Upper lobe of left lung (tissue), 6 donors: ENCODE data around the gene HOXA4. TPM values are rescaled to one million over a fixed set of nuclear protein-coding genes. Genes with fewer than 3 reads are reported as not detected.

Source experiments
- ATAC-seq, 2 donors: fragments of 200-7000 bp; cut with Tn5 transposase; one replicate each; pipeline ENCODE4 v1.9.1; 2022; ENCODE audit warnings: mild to moderate bottlenecking in 2 of 2, moderate library complexity in 2 of 2; ENCODE audit not compliant: low FRiP score in 2 of 2
- DNase-seq, 2 donors: peaks; one replicate each; pipeline ENCODE4 v3.0.0-alpha.2; 2019 to 2020
- H3K27ac ChIP-seq, 4 donors: fragments of 200-600 bp; sonication (generic); one replicate each; pipeline ENCODE4 v1.5.1; 2016 to 2019
- H3K27me3 ChIP-seq, 4 donors: fragments of 200-600 bp; sonication (generic); one replicate each; pipeline ENCODE4 v1.5.1; 2017 to 2019
- H3K36me3 ChIP-seq, 4 donors: fragments of 200-600 bp; sonication (generic); one replicate each; pipeline ENCODE4 v1.5.1; 2016 to 2019
- H3K4me1 ChIP-seq, 4 donors: fragments of 200-600 bp; sonication (generic); one replicate each; pipeline ENCODE4 v1.5.1; 2018 to 2019
- H3K4me3 ChIP-seq, 4 donors: fragments of 200-600 bp; sonication (generic); one replicate each; pipeline ENCODE4 v1.5.1; 2017 to 2019; ENCODE audit warnings: mild to moderate bottlenecking in 2 of 4, moderate library complexity in 1 of 4
- H3K9me3 ChIP-seq, 4 donors: fragments of 200-600 bp; sonication (generic); one replicate each; pipeline ENCODE4 v1.5.1; 2018 to 2019
- EP300 ChIP-seq, 4 donors: sonication (generic); formaldehyde crosslinking; IDR thresholded peaks; one replicate each; pipeline ENCODE4 v1.5.1; 2017; ENCODE audit warnings: antibody characterized with exemption in 4 of 4, control low read depth in 2 of 4
- POLR2A ChIP-seq, 4 donors: fragments of 450-650 bp; IDR thresholded peaks; one replicate each; pipeline ENCODE4 v1.5.1; 2016 to 2017; ENCODE audit warnings: antibody characterized with exemption in 4 of 4, mild to moderate bottlenecking in 2 of 4
- POLR2AphosphoS5 ChIP-seq, 2 donors: sonication (generic); formaldehyde crosslinking; IDR thresholded peaks; one replicate each; pipeline ENCODE4 v1.5.1; 2017; ENCODE audit warnings: antibody characterized with exemption in 2 of 2
- WGBS, 2 donors: methylation state at CpG; one replicate each; pipeline ENCODE4 v1.1.5; 2017 to 2018; 5-methylcytosine and 5-hydroxymethylcytosine counted together
- total RNA-seq, 6 donors: library from RNA; depleted of rRNA in 4 of 6; stranded (reverse); fragments of >200 nt in 4 of 6; gene quantifications; one replicate each; pipeline versions ENCODE4 v1.1.0 to v1.2.1, GENCODE V29; 2016 to 2021
- TF ChIP-seq, protein P1 (sequence below), 6 experiments: fragments of 450-650 bp in 4 of 6; fragments of 200-600 bp in 2 of 6; sonication (generic) in 2 of 6; IDR thresholded peaks; one replicate each; pipeline ENCODE4 v1.5.1; 2016 to 2019; ENCODE audit warnings: antibody characterized with exemption in 6 of 6
- donor health status: DM: no; HTN: no; CAD: no; lungs with moderate emphysema.
- donor health status: DM: no; HTN: yes; CAD: no; lungs with severe emphysema.

The HOXA4 gene
- total RNA-seq, 6 donors from 2014 or later, result 1.5 to 10.5 (median 6.2) TPM

DNA sequence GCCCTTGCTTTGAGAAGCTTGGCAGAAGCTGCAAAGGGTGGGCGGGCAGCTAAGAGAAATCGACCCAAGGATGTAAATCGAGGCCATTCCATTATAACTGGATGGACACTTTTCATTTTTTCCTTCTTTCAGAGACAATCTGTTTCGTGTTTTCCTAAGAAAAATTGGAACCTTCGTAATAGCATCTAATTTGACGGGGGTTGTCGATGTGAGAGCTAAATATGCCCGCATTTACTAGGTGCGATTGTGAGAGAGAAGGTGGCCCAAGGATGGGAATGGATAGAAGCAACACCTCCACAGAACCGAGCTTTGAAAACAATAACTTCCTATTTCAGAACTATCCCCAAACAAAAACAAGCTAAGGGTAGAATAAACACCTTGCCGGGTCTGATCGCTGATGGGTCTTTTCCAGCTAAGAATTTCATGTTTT, 848 bp upstream of the HOXA4 start:
- WGBS, 2 donors, result 33 to 47% methylated on average over 12 of the region's 12 CpGs
- Histone ChIP-seq H3K36me3 (no peaks in the 10 kb centered on the region), H3K27ac (peak overlapping the region; percentile 87 to 97 (median 89)), H3K4me3 (peak overlapping the region in 3 of 4 donors; percentile 68 to 72 (median 71)), H3K27me3 (peaks cover 0 to 13% (median 0%) of the 10 kb centered on the region in 4 donors), H3K9me3 (no peaks in the 10 kb centered on the region), H3K4me1 (peaks cover 27 to 54% (median 34%) of the 10 kb centered on the region in 4 donors)
- DNase-seq (no peak), ATAC-seq (no peak)
- TF ChIP-seq EP300 (IDR thresholded peaks at IDR 0.05), result no peak
- no peak for TF ChIP-seq POLR2A (IDR thresholded peaks at IDR 0.05)
- TF ChIP-seq POLR2AphosphoS5 (IDR thresholded peaks at IDR 0.05), result no peak
- TF ChIP-seq, protein P1, sequence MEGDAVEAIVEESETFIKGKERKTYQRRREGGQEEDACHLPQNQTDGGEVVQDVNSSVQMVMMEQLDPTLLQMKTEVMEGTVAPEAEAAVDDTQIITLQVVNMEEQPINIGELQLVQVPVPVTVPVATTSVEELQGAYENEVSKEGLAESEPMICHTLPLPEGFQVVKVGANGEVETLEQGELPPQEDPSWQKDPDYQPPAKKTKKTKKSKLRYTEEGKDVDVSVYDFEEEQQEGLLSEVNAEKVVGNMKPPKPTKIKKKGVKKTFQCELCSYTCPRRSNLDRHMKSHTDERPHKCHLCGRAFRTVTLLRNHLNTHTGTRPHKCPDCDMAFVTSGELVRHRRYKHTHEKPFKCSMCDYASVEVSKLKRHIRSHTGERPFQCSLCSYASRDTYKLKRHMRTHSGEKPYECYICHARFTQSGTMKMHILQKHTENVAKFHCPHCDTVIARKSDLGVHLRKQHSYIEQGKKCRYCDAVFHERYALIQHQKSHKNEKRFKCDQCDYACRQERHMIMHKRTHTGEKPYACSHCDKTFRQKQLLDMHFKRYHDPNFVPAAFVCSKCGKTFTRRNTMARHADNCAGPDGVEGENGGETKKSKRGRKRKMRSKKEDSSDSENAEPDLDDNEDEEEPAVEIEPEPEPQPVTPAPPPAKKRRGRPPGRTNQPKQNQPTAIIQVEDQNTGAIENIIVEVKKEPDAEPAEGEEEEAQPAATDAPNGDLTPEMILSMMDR (IDR thresholded peaks at IDR 0.05), result no peak

DNA sequence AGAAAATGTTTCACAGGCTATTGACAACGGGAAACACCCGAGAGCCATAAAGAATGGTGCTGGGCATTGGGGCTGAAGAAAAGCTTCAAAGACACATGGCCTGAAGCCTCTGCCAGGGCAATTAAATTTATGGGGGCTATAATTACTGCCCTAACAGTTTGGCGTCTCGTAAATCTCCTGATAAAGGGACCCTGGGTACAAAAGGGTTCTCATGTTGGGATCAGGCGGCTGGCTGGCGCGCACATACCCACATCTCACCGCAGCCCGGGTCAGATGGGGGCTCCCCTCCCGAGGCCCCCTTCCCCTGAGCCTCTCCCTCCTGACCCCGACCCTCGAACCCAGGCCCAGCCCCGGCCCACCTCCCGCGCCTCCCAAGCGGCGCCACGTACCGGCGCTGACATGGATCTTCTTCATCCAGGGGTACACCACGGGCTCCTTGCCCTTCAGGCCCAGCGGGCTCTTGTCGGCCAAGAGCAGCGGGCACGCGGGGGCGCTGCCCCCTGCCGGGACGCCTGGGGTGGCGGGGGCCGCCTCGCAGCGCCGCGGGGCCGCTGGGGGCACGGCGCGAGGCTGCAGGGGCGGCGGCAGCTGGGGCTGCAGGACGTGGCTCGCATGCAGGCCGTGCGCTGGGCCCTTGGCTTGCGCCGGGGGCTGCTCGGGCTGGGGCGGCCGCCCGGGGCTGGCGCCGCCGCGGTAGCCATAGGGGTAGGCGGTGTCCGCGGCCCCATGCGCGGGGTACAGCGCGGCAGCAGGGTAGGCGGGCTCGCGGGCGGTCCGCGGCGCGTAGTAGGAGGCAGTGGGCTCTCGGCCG, 623 bp downstream of the HOXA4 start:
- TF ChIP-seq POLR2AphosphoS5 (IDR thresholded peaks at IDR 0.05), result no peak
- TF ChIP-seq, protein P1 (IDR thresholded peaks at IDR 0.05), result peak in 5 of 6 experiments; percentile 26 to 59 (median 46)
- Histone ChIP-seq H3K36me3 (no peaks in the 10 kb centered on the region), H3K27ac (peak overlapping the region; percentile 85 to 97 (median 90)), H3K4me1 (peaks cover 20 to 50% (median 29%) of the 10 kb centered on the region in 4 donors), H3K4me3 (peak overlapping the region; percentile 50 to 72 (median 70)), H3K9me3 (no peaks in the 10 kb centered on the region), H3K27me3 (peaks cover 0 to 13% (median 0%) of the 10 kb centered on the region in 4 donors)
- WGBS, 2 donors, result 33 to 43% methylated on average over 20 to 62 of the region's 72 CpGs
- peak in 1 of 2 donors; percentile 54 for ATAC-seq
- DNase-seq, result no peak

DNA sequence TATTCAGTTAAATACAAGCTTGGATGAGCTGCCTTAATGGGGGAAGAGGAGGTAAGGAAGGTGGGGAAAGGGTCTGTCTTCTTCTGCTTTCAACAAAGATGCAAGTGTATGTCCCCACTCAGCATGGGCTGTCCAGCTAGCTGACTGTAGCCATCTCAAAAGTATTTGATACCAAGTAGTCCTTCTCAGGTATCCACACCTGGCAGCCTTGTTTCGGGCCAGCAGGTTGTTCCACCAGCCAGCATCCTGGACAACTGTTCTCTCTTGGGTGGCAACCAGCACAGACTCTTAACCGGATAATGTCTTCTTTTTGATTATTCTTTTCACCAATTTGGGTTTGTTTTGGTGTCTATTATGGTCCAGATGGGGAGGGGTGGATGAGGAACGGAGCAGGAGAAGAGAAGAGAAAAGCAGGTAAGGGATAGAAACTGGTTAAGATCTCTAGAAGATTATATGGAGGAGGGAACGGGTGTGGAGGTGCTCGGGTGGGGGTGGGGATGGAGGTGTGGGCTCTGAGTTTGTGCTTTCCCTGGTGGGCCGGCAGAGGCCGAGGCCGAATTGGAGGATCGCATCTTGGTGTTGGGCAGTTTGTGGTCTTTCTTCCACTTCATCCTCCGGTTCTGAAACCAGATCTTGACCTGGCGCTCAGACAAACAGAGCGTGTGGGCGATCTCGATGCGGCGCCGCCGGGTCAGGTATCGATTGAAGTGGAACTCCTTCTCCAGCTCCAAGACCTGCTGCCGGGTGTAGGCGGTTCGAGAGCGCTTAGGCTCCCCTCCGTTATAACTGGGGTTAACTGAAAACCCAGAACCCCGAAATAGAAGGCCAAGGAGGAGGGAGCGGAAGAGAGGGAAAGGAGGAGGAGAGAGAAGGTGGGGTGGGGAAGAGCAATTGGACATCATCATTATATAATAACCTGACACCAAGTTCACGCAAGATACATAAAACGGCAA, 1.5 kb downstream of the HOXA4 start:
- DNase-seq, result peak in 1 of 2 donors; percentile 82
- H3K27me3 ChIP-seq, result peaks cover 0 to 13% (median 0%) of the 10 kb centered on the region in 4 donors

DNA sequence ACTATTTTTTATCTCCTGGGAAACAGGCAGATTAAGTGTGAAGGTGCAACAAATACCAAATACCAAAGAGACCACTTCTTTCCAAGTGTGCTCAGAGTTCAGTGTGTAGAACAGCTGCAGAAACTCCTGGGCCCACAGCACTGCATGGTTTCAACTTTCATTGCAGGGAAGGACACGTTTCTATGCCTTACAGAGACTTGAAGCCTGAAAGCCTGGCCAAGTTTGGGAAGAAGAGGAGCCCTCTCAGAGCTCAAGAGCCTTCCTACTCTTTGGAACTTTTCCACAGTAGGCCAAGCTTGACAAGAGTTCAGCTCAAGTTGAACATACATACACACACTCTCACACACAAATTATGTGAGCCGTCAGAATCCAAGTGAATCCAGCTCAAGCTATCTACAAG, 2.5 kb downstream of the HOXA4 start:
- DNase-seq (no peak), ATAC-seq (no peak)
- Histone ChIP-seq H3K27me3 (peaks cover 0 to 13% (median 0%) of the 10 kb centered on the region in 4 donors), H3K36me3 (no peaks in the 10 kb centered on the region), H3K9me3 (no peaks in the 10 kb centered on the region), H3K27ac (peak overlapping the region in 2 of 4 donors; percentile 93 to 97), H3K4me1 (peaks cover 11 to 33% (median 22%) of the 10 kb centered on the region in 4 donors), H3K4me3 (no peak overlapping the region)
- TF ChIP-seq EP300 (IDR thresholded peaks at IDR 0.05) (no peak), POLR2AphosphoS5 (IDR thresholded peaks at IDR 0.05) (no peak)
- WGBS, 2 donors, result 26 to 35% methylated on average over 2 of the region's 2 CpGs

More for the DNA sequence above, 1.5 kb downstream of the HOXA4 start:
- no peaks in the 10 kb centered on the region for H3K9me3 ChIP-seq
- H3K4me3 ChIP-seq, result peak overlapping the region in 3 of 4 donors; percentile 68 to 72 (median 71)
- TF ChIP-seq POLR2A (IDR thresholded peaks at IDR 0.05) (no peak), EP300 (IDR thresholded peaks at IDR 0.05) (no peak), POLR2AphosphoS5 (IDR thresholded peaks at IDR 0.05) (no peak)
- TF ChIP-seq, protein P1 (IDR thresholded peaks at IDR 0.05), result no peak
- ATAC-seq, result no peak
- H3K36me3 ChIP-seq, result no peaks in the 10 kb centered on the region
- peaks cover 16 to 42% (median 27%) of the 10 kb centered on the region in 4 donors for H3K4me1 ChIP-seq
- peak overlapping the region; percentile 85 to 97 (median 90) for H3K27ac ChIP-seq
- 37 to 60% methylated on average over 28 of the region's 28 CpGs for WGBS, 2 donors
